Activated gamma-delta T cell treated with Interleukin-2 at 50 U/mL for 16 hours (primary cell): ENCODE data around the gene HNF4A.

Experiments used
- DNase-seq: peaks from one replicate; pipeline ENCODE4 v3.0.0-alpha.2; 2020

The HNF4A gene

DNA sequence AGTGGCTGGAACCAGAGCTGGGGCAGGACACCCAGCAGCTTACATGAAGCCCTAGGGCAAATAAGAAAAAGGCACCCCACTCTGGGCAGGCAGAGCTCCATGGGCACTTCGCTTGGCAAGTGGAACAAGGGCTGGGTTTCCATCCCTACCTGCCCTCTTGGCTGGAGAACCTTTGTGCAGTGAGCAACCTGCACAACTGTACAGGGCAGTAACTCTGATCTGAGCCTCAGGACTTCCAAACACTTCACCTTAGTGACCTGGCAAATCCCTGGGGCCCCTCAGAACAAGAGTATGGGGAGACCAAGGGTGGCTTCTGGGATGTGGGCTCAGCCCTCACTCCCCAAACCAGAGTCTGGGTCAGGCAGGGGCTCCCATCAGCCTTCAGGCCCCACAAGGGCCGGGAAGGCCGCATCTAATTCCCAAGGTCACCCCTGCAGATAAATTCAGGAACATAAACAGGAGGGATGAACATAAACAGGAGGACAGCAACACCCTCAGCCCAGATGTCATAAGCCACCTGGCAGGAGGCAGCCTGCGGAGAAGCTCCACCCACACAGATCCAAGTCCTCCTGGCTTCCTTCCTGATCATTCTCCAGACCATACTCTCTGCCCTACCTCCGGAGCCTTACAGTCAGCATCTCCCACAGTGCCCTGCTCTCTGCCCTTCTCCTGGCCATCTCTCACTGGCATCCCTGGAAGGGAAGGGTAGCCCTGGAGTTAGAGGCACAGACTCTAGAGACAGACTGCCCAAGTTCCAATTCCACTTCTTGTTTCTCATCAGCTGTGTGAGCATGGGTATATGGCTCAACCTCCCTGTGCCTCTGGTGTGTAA is 37.5 kb downstream of the HNF4A start:
- no peak for DNase-seq

DNA sequence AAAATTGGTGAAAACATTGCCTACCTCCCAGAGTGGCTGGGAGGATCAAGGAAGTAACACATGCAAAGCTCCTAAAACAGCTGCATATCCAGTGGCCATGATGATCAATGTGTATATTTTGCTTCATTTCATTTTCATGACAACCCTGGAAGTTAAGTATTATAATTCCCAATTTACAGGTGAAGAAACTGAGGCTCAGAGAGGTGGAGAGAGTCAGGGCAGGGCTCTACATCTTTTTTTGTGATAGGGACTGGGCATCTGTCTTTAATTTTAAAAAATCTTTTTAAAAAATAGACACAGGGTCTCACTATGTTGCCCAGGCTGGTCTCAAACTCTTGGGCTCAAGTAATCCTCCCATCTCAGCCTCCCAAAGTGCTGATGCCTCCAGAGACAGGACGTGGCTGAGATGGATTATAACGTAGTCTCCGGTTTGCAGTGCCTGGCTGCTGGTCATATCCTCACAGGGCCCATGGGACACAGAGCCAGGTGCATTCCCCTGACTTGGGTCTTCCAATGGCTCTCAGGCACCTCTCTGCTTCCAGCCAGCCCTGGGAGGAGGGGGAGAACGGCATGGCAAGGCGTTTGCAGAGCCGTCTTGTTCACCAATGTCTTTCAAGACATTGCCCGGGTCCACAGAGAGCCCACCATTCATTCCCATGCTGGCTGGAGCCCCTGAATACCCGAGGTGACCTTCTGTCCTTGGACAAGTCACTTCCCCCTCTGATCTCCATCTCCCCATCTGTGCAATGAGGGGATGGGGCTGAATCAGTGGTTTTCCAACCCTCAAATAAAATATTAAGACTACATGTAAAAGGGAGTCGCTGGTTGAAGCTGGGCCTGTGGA is 38.3 kb downstream of the HNF4A start:
- DNase-seq, result no peak

GRCh38 chr20:44394452-44394701 is 38.9 kb downstream of the HNF4A start:
- no peak for DNase-seq

DNA sequence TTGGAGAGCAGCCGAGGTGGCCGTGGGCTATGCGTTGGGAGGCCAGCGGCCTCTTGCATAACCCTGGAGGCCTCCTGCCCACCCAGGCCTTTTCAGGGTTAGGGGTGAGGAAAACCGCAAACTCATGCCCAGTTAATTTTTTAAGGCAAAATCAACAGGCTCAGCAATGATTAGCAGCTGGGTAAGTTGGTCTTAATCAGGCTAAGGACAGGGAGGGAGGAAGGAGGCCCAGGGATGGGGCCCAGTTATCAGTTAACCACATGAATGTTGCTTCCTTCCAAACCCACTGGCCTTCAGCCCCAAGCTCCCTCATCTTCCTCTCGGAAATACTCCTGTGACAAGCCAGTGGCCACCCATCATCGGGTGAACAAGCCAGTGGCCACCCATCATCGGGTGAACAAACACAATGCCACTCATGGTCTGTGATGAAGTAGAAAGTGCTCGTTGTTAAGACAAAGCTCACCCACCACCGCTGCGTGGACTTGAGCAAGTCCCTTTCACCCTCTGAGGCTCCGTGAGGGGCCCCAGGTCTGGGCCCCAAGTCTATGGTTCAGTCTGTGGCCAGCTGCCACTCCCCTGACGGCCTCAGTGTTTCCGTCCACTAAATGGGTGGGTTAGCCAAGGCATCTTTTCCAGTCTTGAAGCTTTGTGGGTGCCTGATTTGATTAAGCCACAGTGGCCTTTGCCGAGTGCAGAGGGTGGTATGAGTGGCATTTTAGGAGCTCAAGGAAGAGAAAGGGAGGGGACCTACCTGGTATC is 39.4 kb downstream of the HNF4A start:
- no peak for DNase-seq

DNA sequence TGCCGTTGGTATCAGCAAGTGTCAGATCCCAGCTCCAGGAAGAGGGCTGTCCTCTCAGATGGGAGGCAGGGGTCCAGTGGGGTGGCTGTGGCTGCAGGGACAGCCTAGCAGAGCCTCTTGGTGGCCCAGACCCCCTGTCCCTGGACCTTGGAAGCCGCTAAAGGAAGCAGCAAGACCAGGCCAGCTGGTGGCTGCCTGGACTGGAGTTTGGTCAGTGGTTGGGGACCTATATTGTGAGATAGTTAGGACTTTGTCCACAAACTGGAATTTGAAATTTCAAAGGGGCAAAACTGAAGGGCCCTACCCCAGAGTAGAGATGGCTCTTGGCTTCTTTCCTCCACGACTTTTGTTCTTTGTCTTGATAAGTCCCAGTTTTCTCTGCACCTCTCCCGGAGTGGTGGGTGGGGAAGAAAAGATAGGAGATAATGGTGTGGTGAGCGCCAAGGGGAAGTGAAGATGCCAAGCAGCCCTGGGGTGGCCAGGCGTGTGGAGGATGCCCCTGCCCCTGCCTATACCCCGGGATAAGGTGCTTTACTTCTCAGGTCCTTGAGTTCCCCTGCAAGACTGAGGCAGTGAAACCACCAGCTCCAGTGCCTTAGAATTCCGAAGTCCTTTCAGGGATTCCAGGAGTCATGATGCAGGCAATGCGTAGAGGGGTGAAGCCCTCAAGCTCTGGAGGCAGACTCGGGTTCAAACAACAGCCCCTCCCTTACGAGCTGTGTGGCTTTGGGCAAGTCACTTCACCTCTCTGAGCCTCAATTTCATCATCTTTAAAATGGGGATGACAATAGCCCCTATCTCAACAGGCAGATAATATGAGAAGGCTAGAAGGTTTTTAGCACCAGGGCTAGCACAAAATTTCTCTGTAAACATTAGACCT is 40.2 kb downstream of the HNF4A start:
- DNase-seq, result no peak

- no peak for DNase-seq
These were observed 41.1 kb downstream of the HNF4A start for GRCh38 chr20:44396369-44397130.

DNA sequence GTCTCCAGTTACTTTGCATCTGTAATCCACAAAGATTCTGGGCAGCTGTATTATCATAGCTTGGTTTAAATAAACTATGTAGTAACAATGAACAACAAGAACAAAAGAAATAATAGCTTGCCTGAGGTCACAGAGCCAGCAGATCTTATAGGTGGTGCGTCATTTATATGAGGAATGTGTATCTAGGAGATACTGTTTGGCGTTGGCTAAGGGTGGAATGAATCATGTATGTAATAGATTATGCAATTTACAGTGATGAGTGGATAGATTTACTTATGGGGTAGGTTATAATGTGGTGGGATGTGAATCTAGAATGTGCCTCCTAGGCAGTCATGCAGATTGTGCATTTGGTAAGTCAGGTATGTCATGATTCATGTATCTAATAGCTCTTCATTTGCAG is 42.8 kb downstream of the HNF4A start:
- no peak for DNase-seq

DNA sequence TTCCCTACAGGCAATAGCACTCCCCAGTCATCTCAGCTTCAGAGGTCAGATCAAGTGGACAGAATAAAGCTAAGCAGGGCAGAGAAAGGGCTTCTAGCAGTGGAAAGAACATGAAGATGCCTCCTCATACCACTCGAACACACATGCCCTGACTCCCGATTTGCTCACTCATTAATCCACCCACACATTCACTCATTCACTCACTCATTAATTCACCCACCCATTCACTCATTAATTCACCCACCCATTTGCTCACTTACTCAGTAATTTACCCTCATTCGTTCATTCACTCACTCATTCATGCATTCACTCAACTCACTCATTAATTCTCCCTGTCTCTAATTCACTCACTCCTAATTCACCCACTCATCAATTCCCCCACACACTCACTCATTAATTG is 43.9 kb downstream of the HNF4A start:
- no peak for DNase-seq

GRCh38 chr20:44400671-44400969 is 45.1 kb downstream of the HNF4A start:
- DNase-seq, result no peak

- DNase-seq, result no peak
These were observed 45.7 kb downstream of the HNF4A start for GRCh38 chr20:44400970-44401769.

DNA sequence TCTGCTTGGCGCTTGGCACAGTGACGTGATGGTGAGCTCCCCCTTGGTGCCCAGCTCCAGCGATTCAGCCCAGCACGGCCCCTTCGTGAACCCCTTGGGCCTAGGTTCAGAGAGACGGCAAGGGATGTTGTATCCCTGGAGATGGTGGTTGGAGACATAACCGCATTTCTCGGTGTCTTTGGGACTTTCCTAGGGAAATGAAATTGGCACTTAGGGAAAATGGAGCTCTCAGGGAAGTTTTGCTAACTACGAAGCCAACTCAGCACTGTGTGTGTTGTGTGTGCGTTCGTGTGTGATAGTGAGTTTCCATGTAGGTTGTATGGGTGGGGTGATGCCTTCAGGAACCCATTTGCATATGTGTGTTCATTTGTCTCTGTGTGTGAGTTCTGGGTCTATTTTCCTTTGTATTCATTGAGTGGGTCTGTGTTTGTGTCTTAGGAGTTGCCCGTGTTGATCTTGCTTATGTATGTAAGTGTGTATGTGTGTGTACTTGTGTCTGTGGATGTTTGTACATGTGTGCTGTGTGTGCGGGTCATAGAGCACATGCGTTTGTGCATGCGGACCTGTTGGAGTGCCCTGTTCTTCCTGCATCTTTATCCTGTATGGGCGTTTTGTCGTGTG is 46.4 kb downstream of the HNF4A start:
- no peak for DNase-seq

DNA sequence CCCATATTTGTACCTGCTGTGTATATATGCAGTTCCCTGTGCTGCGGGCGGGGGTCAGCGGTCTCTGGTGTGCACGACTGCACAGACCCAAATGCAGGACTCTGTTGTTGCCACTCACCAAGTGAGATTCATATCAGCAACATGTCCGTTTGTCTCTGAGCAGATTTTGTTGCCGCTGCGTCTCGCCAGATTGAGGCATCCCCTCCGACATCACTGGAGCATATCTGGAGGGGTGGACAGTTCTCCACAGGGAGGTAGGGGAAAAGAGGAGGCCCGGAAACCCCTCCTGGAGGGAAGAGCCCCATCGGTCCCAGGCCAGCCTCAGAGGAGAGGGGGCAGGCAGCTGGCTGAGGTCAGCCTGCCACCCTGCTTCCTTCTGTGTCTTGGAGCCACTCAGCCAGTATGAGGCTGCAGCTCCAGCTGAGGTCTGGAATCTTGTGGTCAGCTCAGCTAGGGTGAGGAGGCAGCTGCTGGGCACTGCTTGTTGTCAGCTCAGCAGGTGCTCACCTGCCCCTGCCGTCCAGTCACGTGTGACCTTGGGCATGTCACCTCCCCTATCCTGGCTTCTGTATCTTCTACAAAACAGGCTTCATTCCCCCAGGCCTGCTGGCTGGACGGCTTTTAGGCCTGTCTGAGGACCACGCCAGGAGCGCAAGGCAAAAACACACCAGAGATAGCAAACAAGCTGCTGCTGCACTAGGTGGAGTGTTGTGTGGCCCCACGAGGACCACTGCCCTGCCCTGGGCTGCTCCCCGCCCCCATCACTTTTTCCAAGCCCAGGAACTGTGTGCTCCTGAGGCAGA is 47.1 kb downstream of the HNF4A start:
- no peak for DNase-seq

- DNase-seq, result no peak
These were observed 48.0 kb downstream of the HNF4A start for GRCh38 chr20:44403194-44404112.

DNA sequence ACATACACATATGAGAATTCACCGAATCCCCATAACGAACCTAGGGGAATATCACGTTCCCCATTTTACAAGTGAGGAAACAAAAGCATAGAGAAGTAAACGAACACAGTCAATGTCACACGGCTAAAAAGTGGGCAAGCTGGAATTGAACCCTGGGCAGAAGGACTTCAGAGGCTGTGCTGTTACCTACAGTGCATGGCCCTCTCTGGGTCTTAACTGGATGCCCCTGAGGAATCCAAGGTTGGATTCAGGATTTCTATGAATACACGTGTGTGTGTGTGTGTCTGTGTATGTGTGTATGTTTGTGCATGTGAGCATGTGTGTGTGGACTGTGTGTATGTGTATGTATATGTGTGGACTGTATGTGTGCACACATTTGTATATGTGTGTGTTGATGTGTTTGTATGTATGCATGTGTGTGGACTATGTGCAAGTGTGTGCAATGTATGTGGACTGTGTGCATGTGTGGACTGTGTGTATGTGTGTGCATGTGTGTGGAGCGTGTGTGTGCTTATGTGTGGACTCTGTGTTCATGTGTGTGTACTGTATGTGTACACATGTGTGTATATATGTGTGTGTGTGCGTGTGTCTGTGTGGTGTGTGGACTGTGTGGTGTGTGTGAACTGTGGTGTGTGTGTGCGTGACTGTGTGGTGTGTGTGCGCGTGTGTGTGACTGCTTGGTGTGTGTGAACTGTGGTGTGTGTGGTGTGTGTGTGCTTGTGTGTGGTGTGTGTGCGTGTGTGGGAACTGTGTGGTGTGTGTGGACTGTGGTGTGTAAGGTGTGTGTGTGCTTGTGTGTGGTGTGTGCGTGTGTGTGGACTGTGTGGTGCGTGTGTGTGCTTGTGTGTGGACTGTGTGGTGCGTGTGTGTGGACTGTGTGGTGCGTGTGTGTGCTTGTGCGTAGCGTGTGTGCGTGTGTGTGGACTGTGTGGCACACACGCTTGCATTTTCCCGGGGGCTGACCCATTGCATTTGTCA is 49.0 kb downstream of the HNF4A start:
- DNase-seq, result no peak

- no peak for DNase-seq
These were observed 49.8 kb downstream of the HNF4A start for GRCh38 chr20:44405257-44405656.

- no peak for DNase-seq
These were observed 50.5 kb downstream of the HNF4A start for GRCh38 chr20:44405785-44406571.
